Spleen (tissue), 7 donors: ENCODE results near the gene ASAP2.

Experiments
- POLR2AphosphoS5 ChIP-seq, 3 donors: sonication (generic); formaldehyde crosslinking; IDR thresholded peaks; one replicate each; pipeline ENCODE4 v1.5.1; 2017; ENCODE audit warnings: antibody characterized with exemption in 3 of 3
- TF ChIP-seq, protein P1 (sequence below), 11 experiments: fragments of 200-600 bp in 7 of 11; fragments of 450-650 bp in 4 of 11; sonication (generic) in 4 of 11; IDR thresholded peaks in 8 of 11; conservative IDR thresholded peaks in 3 of 11; 1 replicate in 7 of 11; 2 replicates in 4 of 11; pipeline versions ENCODE4 v1.4.0 to v1.8.0; 2016 to 2021; ENCODE audit warnings: antibody characterized with exemption in 11 of 11, inconsistent platforms in 4 of 11, mild to moderate bottlenecking in 1 of 11
- donor health status: DM: no; HTN: no; CAD: no; lungs with moderate emphysema.
- donor health status: DM: no; HTN: no; CAD: no.
- donor health status: DM: no; HTN: no; CAD: no.

DNA sequence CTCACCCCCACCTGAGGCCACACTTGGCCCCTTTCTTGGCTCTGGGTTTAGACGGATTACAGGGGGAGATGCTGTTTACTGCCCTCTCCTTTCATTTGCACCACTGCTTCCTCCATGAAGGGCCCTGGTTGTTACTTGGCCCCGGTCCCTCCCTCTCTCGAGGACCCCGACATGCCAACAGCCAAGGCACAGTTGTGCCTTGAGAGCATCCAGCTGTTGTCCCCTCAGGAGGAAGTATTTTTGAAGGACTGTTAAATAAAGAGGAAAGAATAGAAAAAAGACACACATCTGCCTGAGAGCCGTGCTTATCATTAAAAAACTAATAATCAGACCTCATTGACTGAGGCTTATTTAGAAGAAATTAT is 172.8 kb downstream of the ASAP2 start:
- TF ChIP-seq, protein P1, sequence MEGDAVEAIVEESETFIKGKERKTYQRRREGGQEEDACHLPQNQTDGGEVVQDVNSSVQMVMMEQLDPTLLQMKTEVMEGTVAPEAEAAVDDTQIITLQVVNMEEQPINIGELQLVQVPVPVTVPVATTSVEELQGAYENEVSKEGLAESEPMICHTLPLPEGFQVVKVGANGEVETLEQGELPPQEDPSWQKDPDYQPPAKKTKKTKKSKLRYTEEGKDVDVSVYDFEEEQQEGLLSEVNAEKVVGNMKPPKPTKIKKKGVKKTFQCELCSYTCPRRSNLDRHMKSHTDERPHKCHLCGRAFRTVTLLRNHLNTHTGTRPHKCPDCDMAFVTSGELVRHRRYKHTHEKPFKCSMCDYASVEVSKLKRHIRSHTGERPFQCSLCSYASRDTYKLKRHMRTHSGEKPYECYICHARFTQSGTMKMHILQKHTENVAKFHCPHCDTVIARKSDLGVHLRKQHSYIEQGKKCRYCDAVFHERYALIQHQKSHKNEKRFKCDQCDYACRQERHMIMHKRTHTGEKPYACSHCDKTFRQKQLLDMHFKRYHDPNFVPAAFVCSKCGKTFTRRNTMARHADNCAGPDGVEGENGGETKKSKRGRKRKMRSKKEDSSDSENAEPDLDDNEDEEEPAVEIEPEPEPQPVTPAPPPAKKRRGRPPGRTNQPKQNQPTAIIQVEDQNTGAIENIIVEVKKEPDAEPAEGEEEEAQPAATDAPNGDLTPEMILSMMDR (IDR thresholded peaks at IDR 0.05 in 8 of 11, conservative IDR thresholded peaks at IDR 0.05 in 3 of 11): no peak
- no peak for TF ChIP-seq POLR2AphosphoS5 (IDR thresholded peaks at IDR 0.05)
